PC-9 (cell line): Measurements from ENCODE around the gene GLT1D1.

Experiments used
- EZH2 ChIP-seq: fragments of 200-600 bp; sonication (generic); IDR thresholded peaks from 2 replicates; pipeline ENCODE4 v1.8.0; 2017; ENCODE audit warnings: antibody characterized with exemption, low read depth
- TF ChIP-seq, protein P1 (sequence below): fragments of 200-600 bp; sonication (generic); conservative IDR thresholded peaks from 2 replicates; pipeline ENCODE4 v1.6.1; 2017; ENCODE audit warnings: mixed run types, antibody characterized with exemption, mild to moderate bottlenecking, moderate library complexity

DNA sequence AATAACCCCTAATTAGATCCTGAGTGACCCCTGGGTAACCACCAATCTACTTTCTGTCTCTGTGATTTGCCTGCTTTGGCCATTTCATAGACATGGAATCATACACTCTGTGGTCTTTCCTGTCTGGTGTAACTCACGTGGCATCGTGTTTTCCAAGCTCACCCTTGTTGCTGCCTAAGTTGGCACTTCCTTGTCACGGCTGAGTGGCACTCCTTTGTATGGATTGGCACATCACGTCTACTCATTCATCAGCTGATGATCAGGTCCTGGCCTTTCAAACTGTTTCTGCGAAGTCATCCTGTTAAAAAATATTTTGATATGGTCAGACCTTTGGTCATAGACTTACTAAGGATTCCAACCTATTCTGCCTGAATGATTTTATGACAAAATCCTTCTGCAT is 87.7 kb downstream of the GLT1D1 start:
- TF ChIP-seq, protein P1, sequence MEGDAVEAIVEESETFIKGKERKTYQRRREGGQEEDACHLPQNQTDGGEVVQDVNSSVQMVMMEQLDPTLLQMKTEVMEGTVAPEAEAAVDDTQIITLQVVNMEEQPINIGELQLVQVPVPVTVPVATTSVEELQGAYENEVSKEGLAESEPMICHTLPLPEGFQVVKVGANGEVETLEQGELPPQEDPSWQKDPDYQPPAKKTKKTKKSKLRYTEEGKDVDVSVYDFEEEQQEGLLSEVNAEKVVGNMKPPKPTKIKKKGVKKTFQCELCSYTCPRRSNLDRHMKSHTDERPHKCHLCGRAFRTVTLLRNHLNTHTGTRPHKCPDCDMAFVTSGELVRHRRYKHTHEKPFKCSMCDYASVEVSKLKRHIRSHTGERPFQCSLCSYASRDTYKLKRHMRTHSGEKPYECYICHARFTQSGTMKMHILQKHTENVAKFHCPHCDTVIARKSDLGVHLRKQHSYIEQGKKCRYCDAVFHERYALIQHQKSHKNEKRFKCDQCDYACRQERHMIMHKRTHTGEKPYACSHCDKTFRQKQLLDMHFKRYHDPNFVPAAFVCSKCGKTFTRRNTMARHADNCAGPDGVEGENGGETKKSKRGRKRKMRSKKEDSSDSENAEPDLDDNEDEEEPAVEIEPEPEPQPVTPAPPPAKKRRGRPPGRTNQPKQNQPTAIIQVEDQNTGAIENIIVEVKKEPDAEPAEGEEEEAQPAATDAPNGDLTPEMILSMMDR = no peak
- no peak for TF ChIP-seq EZH2
